ENCODE results near the gene PARN.

GRCh38 chr16:14460726-14461125, 169.3 kb downstream of the PARN start:
- no peak for TF ChIP-seq CTCF (IDR thresholded peaks at IDR 0.05; ENCODE audit: low read depth, low read length)
- TF ChIP-seq POLR2A (IDR thresholded peaks at IDR 0.05; ENCODE audit: extremely low read depth, insufficient read length): no peak
